Measurements from ENCODE around the gene CALR.

CALR gene

GRCh38 chr19:12967907-12968306 lies 29.5 kb downstream of the CALR start:
- Histone ChIP-seq H3K4me3 (ENCODE audit: low read depth, low read length) (no peak overlapping the region), H3K27me3 (no peaks in the 10 kb centered on the region), H3K9me3 (no peaks in the 10 kb centered on the region), H3K4me1 (no peaks in the 10 kb centered on the region), H3K36me3 (no peaks in the 10 kb centered on the region)
- TF ChIP-seq CTCF (IDR thresholded peaks at IDR 0.05; ENCODE audit: low read depth, low read length) = no peak
- DNase-seq = no peak

GRCh38 chr19:12969292-12969988 lies 31.0 kb downstream of the CALR start, which contains the start of gene DAND5:
Gene DAND5 (plus strand): TSS chr19:12969576. CDS start chr19:12969661, 85 bp downstream.
- no peak for DNase-seq
- TF ChIP-seq CTCF (IDR thresholded peaks at IDR 0.05; ENCODE audit: low read depth, low read length) = no peak
- Histone ChIP-seq H3K4me1 (no peaks in the 10 kb centered on the region), H3K36me3 (no peaks in the 10 kb centered on the region), H3K4me3 (ENCODE audit: low read depth, low read length) (no peak within 1 kb of the TSS), H3K27me3 (no peaks in the 10 kb centered on the region), H3K9me3 (no peaks in the 10 kb centered on the region)

- Histone ChIP-seq H3K4me1 (no peaks in the 10 kb centered on the region), H3K4me3 (ENCODE audit: low read depth, low read length) (no peak overlapping the region), H3K36me3 (no peaks in the 10 kb centered on the region), H3K27me3 (no peaks in the 10 kb centered on the region), H3K9me3 (no peaks in the 10 kb centered on the region)
- no peak for TF ChIP-seq CTCF (IDR thresholded peaks at IDR 0.05; ENCODE audit: low read depth, low read length)
- DNase-seq = no peak
Observed at GRCh38 chr19:12970070-12970820, 31.8 kb downstream of the CALR start.

GRCh38 chr19:12973236-12973635 lies 34.8 kb downstream of the CALR start:
- TF ChIP-seq CTCF (IDR thresholded peaks at IDR 0.05; ENCODE audit: low read depth, low read length) = no peak
- H3K9me3 ChIP-seq = no peaks in the 10 kb centered on the region
- no peaks in the 10 kb centered on the region for H3K36me3 ChIP-seq
- no peak overlapping the region for H3K4me3 ChIP-seq (ENCODE audit: low read depth, low read length)
- H3K4me1 ChIP-seq = no peaks in the 10 kb centered on the region
- no peak for DNase-seq
- H3K27me3 ChIP-seq = no peaks in the 10 kb centered on the region

GRCh38 chr19:12974301-12975220 lies 36.2 kb downstream of the CALR start:
- H3K36me3 ChIP-seq = no peaks in the 10 kb centered on the region
- H3K4me1 ChIP-seq = no peaks in the 10 kb centered on the region
- no peaks in the 10 kb centered on the region for H3K27me3 ChIP-seq
- no peak for TF ChIP-seq CTCF (IDR thresholded peaks at IDR 0.05; ENCODE audit: low read depth, low read length)
- H3K4me3 ChIP-seq (ENCODE audit: low read depth, low read length) = no peak overlapping the region
- no peaks in the 10 kb centered on the region for H3K9me3 ChIP-seq
- DNase-seq = peak; percentile 41

All from BE2C (cell line).